Skin epidermis (tissue), 12 donors: ENCODE measurements around the gene IGF2BP1.
"Not testable (repeated sequence)": the region's sequence is repeated elsewhere in the genome, so short reads cannot be mapped to it uniquely, and the experiment has no call there.

Experiments used
- H3K27ac ChIP-seq, 21 experiments: fragments of 200-600 bp; sonication (generic) in 11 of 21; one replicate each; pipeline ENCODE4 v1.5.0; 2020; ENCODE audit warnings: mild to moderate bottlenecking in 3 of 21, inconsistent platforms in 2 of 21, moderate library complexity in 2 of 21
- H3K4me3 ChIP-seq, 7 experiments: fragments of 200-600 bp; sonication (generic) in 2 of 7; one replicate each; pipeline ENCODE4 v1.5.0; 2020; ENCODE audit warnings: inconsistent platforms in 2 of 7, mild to moderate bottlenecking in 2 of 7, moderate library complexity in 1 of 7

IGF2BP1 gene

DNA sequence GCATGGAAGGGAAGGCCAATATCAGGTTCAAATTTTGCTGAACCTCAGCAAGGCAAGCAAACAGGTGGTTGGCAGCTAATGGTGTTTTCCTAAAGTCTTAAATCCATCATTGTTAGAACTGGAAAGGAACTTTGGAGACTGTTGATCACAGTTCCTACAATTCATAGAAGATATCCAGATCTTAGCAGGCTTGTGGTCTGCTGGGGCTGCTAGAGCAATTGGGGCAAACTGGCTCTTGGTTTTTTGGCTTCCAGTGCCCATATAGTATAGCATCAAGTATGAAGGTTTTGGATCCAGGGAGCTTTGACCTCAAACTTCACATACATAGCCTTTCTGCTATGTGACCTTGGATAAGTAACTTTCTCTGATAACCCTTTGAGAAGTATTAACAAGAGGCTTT lies 49.7 kb downstream of the IGF2BP1 start:
- Histone ChIP-seq H3K27ac (no peak overlapping the region), H3K4me3 (no peak overlapping the region)

DNA sequence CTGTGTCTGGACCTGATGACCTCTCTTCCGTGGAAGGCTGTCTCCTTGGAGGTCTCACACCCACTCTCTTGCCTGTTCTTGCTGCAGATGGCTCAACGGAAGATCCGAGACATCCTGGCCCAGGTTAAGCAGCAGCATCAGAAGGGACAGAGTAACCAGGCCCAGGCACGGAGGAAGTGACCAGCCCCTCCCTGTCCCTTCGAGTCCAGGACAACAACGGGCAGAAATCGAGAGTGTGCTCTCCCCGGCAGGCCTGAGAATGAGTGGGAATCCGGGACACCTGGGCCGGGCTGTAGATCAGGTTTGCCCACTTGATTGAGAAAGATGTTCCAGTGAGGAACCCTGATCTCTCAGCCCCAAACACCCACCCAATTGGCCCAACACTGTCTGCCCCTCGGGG lies 52.1 kb downstream of the IGF2BP1 start:
- Histone ChIP-seq H3K4me3 (no peak overlapping the region), H3K27ac (no peak overlapping the region)

DNA sequence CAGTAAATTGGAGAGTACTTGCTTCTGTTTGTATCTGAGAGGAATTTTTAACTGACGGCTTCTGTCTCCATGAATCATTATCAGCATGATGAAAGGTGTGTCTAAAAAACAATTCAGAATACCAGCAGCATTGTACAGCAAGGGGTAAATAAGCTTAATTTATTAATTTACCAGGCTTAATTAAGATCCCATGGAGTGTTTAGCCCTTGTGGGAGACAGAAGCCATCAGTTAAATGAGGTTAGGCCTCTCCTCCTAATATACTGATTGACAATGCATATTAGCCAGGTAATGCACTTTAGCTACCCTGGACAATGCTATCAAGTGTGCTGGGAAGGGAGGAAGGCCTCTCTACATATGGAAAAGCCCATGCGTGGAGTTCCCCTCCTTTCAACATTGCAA lies 53.4 kb downstream of the IGF2BP1 start:
- no peak overlapping the region for H3K27ac ChIP-seq
- H3K4me3 ChIP-seq, result no peak overlapping the region

DNA sequence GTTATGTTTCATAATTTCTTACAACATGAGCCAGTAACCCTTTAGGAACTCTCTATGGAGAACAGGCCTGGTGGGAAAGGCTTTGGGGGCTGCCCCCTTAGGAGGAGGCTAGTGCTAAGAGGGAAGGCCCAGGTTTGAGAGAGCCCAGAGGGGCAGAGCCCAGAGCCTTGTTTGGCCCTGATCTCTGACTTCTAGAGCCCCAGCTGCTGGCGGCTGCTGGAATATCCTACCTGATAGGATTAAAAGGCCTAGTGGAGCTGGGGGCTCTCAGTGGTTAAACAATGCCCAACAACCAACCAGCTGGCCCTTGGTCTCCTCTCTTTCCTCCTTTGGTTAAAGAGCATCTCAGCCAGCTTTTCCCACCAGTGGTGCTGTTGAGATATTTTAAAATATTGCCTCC lies 54.1 kb downstream of the IGF2BP1 start:
- Histone ChIP-seq H3K4me3 (no peak overlapping the region), H3K27ac (no peak overlapping the region)

DNA sequence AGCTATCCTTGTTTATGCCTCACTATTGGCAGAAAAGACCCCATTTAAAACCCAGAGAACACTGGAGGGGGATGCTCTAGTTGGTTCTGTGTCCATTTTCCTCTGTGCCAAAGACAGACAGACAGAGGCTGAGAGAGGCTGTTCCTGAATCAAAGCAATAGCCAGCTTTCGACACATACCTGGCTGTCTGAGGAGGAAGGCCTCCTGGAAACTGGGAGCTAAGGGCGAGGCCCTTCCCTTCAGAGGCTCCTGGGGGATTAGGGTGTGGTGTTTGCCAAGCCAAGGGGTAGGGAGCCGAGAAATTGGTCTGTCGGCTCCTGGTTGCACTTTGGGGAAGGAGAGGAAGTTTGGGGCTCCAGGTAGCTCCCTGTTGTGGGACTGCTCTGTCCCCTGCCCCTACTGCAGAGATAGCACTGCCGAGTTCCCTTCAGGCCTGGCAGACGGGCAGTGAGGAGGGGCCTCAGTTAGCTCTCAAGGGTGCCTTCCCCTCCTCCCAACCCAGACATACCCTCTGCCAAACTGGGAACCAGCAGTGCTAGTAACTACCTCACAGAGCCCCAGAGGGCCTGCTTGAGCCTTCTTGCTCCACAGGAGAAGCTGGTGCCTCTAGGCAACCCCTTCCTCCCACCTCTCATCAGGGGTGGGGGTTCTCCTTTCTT lies 56.1 kb downstream of the IGF2BP1 start:
- Histone ChIP-seq H3K27ac (no peak overlapping the region), H3K4me3 (no peak overlapping the region)

DNA sequence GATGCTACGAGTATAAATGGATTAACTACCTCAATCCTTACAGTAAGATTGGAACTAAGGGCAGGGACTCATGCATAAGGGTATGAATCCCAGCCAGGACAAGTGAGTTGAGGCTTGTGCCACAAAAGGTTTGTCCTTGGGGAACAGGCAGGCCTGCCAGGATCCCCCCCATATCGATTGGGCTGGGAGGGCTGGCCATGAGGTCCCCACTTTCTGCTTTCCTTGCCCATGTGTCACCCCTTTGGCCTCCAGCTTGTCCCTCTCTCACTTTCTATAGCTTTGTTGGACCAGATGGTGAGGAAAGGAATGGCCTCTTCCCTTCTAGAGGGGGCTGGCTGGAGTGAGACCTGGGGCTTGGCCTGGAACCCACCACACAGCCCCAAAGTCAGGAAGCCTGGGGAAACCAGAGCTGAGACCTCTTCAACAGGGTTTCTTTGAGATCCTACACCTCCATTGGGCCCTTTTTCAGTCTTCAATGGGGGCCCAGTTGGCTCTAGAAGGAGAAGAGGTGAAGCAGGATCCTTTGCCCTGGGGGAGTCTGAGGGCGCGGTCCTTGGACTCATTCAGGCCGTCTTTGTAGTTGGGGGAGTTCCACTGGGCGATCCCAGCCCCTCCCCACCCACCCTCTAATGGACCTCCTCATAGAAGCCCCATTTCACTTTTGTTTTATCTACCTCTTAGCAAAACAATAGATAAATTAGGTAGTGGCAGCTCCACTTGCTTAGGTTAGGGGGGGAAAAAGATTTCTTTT lies 57.3 kb downstream of the IGF2BP1 start:
- H3K4me3 ChIP-seq, result no peak overlapping the region
- no peak overlapping the region for H3K27ac ChIP-seq

DNA sequence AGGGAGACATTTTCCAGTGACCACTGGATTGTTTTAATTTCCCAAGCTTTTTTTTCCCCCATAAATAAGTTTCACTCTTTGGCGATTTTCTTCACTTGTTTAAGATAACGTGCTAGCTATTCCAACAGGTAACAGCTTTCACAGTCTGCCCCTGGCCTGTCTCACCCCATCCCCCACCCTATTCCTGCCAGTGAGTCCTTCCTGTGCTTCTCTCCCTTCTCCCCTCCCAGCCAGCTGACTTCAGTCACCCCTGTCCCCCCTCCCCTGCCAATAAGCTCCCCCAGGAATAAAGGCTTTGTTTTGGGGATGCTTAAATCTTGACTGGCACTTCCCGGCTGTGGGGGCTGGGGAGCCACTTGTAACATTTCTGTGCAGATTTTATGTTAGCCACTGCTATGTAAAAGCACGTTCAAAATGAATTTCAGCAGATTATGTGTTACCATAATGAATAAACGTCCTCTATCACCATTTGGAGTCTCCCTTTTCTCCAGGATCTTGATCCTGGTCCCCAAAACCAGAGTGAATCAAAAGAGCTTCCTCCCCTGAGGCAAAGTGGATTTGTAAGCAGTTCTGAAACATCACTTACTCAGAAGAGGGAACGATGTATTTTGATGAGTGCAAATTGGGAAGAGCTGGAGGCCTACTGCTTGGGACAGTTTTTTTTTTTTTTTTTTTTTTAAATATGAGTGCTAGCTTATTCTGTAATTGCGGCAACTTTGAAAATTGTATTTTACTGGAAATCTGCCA lies 58.2 kb downstream of the IGF2BP1 start:
- Histone ChIP-seq H3K4me3 (no peak overlapping the region), H3K27ac (no peak overlapping the region)

DNA sequence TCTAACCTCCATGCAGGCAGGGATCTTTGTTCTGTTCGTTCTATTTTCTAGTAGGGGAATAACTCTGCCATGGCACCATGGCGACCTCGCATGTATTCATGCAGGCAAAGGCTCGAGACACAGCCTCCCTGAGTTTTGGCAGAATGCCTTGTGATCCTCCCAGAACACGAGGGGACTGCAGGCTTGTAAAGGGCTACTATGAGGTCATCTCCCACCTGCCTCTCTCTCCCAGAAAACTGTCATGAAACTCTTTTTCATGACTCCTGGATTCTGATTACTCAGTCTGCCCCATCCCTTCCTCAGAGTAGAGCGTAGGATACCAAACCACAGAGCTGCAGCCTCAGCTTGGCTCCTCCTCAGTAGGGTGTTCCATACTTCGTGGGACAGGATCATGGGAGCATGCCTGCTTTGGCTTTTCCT lies 64.3 kb downstream of the IGF2BP1 start:
- Histone ChIP-seq H3K27ac (no peak overlapping the region), H3K4me3 (no peak overlapping the region)

DNA sequence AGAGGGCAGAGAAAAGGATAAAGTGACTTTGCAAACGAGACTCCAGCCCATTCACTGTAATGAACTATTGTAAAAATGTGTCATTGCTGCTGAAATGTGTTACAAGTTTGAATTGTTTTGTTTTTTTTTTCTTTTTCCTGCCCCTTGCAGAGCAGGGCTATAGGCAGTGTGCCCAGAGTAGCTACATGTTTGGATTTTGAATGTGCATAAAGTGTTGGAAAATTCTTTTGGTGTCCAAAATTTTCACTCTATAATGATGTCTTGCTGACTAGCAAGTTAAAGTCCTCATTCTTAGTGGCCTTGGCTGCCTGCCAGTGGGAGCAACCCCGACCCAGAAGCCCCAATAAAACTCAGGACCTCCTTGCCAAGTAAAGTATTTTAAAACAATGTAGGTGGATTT lies 66.5 kb downstream of the IGF2BP1 start:
- Histone ChIP-seq H3K27ac (no peak overlapping the region), H3K4me3 (no peak overlapping the region)

DNA sequence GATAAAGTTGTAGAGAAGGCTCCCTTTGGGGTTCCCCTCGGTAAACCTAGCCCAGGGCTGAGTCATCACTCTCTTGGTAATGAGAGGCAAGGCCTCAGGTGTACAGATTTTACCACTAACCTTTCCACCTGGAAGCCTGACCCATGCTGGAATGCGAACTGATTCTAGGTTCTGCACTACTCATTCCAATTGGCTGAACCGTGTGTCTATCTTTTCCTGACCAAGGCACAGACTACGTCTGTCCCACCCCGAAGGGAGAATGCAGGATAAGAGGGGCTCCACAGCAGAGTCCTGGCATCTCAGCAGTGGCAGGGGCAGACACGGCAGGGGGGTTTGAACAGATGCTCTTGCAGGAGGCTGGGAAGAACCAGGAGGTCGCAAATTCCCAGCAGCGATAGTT lies 70.0 kb downstream of the IGF2BP1 start:
- H3K4me3 ChIP-seq, result no peak overlapping the region

DNA sequence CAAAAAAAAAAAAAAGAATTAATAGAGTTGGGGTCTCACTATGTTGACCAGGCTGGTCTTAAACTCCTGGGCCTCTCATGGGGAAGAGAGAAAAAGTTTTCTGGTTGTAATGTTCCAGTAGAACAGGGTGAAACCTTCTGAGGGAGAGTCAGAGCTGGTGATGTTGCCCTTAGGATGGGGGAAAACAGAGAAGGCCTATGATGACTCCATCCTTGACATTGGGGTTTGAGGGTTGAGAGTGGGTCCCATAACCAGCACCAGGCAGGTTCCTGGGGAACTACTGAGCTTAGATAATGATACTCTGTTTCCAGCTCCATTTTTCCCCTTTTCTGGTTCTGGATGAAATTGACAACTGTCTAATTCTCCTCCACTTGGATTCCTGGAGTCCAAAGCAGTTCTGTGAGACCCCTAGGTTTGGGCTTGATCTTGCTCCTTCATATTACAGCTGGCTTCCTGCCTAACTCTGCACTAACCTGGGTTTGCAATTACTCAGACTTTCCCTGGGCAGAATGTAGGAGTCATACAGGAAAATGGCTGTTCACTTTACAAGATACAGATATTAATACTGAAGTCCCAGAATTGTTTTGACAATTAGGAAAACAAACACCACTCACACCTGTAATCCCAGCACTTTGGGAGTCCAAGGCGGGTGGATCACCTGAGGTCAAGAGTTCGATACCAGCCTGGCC lies 72.5 kb downstream of the IGF2BP1 start:
- Histone ChIP-seq H3K27ac (no peak overlapping the region), H3K4me3 (no peak overlapping the region)

More for the DNA sequence above, 70.0 kb downstream of the IGF2BP1 start:
- H3K27ac ChIP-seq, result no peak overlapping the region

DNA sequence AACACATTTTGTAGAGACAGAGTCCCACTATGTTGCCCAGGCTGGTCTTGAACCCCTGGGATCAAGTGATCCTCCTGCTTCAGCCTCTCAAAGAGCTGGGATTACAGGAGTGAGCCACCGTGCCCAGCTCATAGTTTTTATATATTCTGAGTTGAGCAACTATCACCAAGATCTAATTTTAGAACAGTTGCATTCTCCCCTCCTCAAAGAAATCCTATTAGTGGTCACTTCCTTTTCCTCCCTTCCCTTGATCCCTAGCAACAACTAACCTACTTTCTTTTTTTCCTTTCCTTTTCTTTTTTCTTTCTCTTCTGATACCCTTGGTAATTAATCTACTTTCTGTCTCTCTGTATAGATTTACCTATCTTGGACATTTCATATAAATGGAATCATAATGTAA lies 73.9 kb downstream of the IGF2BP1 start:
- Histone ChIP-seq H3K27ac (no peak overlapping the region), H3K4me3 (no peak overlapping the region)

DNA sequence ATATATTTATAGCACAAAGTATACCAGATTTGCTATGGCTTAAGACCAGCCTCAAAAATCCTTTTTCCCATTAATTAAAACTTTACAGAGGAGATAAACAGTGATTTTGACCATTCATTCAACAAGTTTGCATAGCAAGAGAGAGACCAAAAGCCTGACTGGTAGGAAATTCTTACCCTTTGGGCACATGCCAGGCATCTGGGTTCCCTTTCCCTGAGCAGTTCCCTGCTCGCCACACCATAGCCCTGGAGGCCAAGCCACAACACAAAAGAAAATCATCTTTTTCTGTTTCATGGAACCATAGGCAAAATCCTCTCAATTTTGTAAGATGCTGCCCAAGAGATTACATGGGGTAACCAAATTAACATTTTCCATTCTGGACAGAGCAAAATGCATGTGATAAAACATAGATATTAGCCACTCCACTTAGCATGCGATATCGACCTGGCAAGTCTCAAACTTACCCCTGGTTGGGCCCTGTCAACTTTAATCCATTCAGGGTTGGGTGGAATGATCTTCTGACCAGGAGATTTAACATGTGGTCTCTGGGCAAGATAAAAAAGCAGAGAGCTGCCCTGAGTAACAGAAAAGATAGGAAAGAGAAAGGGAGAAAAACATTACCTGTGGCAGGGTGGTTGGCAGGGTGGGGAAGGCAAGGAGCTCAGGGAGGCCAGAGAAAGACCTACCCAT lies 77.8 kb downstream of the IGF2BP1 start:
- Histone ChIP-seq H3K4me3 (no peak overlapping the region), H3K27ac (no peak overlapping the region)

DNA sequence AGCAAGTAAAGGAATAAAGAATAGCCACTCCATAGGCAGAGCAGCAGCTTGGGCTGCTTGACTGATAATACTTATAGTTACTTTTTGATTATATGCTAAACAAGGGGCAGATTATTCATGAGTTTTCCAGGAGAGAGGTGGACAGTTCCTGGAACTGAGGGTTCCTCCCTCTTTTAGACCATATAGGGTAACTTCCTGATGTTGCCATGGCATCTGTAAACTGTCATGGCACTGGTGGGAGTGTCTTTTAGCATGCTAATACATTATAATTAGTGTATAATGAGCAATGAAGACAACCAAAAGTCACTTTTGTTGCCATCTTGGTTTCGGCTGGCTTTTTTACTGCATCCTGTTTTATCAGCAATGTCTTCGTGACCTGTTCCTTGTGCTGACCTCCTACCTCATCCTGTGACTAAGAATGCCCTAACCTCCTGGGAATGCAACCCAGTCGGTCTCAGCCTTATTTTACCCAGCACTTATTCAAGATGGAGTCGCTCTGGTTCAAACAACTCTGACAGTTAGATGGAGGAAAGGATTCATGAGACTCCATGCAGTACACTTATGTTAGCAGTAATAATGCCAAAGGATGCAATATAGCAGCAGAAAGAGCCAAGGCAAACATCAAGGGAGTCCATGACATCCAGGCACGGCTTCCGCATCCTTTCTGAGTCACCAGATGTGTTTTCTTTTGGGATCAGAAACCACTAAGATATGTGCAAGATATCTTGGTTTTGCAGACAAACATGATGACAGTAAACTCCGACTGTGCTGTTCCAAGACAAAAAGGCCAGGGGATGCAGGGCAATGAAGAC lies 79.6 kb downstream of the IGF2BP1 start:
- H3K27ac ChIP-seq, result no peak overlapping the region
- H3K4me3 ChIP-seq, result no peak overlapping the region

DNA sequence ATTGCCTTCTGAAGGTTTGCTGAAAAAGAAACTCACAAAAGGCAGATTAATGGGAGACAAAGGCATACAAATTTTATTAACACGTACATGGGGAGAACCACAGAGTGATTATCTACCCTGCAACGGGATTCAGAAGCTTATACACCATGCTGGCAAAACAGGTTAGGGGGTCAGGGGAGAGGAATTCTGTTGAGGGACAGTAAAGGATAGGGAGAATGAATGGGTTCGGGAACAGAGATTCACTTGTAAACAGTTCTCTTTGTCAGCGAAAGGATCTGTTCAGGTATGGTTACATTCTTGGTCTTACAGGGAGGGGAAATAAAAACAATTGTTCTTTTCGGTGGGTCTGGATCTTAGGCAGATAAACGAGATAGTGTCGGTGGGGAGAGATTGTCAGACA lies 81.1 kb downstream of the IGF2BP1 start:
- H3K27ac ChIP-seq, result no peak overlapping the region

DNA sequence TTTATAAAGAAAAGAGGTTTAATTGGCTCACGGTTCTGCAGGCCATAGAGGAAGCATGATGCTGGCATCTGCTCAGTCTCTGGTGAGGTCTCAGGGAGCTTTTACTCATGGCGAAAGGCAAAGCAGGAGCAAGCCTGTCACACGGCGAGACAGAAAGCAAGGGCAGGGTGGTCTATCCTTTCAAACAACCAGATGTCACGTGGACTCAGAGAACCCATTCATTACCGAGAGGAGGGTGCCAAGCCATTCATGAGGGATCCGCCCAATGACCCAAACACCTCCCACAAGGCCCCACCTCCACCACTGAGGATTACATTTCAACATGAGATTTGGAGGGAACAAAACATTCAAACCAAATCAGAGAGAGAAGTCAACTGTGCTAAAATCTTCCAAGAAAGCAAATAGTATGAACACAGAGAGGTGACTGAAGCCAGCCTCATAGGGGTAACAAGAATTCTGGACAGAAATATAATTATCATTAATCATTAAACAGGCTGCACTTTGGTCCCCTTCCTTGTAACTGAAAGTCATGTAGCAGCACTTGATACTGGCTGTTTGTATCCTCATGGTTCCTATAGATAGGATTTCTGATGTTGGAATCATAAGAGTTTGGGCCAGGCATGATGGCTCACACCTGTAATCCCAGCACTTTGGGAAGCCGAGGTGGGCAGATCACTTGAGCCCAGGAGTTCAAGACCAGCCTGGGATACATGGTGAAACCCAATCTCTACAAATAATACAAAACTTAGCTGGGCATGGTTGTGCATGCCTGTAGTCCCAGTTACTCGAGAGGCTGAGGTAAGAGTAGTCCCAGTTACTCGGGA lies 82.9 kb downstream of the IGF2BP1 start:
- Histone ChIP-seq H3K27ac (no peak overlapping the region), H3K4me3 (no peak overlapping the region)

More for the DNA sequence above, 81.1 kb downstream of the IGF2BP1 start:
- no peak overlapping the region for H3K4me3 ChIP-seq

DNA sequence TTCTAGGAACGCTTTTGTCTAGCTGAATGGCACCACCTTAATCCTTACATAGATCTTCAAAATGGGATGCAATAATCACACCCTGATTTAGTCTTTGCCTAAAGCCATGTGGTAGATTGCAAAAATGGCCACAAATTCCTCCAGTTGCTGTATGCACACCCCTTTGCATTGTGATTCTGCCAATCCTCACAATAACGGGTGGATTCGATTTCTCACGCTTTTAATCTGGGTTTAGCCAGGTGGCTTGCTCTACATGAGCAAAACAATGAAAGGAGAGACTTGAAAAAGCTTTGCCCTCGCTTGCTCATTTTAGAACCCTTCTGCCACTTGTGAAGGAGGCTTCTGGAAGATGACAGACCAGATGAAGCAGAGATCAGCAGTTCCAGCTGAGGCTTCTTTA lies 85.0 kb downstream of the IGF2BP1 start:
- H3K4me3 ChIP-seq, result no peak overlapping the region
- no peak overlapping the region for H3K27ac ChIP-seq

DNA sequence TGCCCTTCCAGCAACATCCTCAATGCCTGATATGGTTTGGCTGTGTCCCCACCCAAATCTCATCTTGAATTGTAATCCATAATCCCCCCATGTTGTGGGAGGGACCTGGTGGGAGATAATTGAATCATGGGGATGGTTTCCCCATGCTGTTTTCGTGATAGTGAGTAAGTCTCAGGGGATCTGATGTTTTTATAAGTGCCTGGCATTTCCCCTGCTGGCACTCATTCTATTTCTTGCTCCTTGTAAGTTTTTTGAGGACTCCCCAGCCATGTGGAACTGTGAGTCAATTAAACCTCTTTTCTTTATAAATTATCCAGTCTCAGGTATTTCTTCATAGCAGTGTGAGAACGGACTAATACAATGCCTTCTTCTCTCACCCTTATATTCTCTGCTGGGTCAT lies 87.9 kb downstream of the IGF2BP1 start:
- not testable (repeated sequence) for H3K4me3 ChIP-seq, H3K27ac ChIP-seq
